GM23248 (cell line): ENCODE results near the gene ANKLE2.

Experiments
- EZH2 ChIP-seq: fragments of 200-600 bp; sonication (generic); IDR thresholded peaks from 2 replicates; pipeline ENCODE4 v1.6.1; 2018; ENCODE audit warnings: antibody characterized with exemption, mild to moderate bottlenecking; ENCODE audit not compliant: insufficient read depth, poor library complexity, severe bottlenecking
- EZH2phosphoT487 ChIP-seq: fragments of 200-600 bp; sonication (generic); IDR thresholded peaks from 2 replicates; pipeline ENCODE4 v1.6.1; 2018; ENCODE audit warnings: antibody characterized with exemption, moderate library complexity, mild to moderate bottlenecking, low read depth; ENCODE audit not compliant: insufficient read depth

DNA sequence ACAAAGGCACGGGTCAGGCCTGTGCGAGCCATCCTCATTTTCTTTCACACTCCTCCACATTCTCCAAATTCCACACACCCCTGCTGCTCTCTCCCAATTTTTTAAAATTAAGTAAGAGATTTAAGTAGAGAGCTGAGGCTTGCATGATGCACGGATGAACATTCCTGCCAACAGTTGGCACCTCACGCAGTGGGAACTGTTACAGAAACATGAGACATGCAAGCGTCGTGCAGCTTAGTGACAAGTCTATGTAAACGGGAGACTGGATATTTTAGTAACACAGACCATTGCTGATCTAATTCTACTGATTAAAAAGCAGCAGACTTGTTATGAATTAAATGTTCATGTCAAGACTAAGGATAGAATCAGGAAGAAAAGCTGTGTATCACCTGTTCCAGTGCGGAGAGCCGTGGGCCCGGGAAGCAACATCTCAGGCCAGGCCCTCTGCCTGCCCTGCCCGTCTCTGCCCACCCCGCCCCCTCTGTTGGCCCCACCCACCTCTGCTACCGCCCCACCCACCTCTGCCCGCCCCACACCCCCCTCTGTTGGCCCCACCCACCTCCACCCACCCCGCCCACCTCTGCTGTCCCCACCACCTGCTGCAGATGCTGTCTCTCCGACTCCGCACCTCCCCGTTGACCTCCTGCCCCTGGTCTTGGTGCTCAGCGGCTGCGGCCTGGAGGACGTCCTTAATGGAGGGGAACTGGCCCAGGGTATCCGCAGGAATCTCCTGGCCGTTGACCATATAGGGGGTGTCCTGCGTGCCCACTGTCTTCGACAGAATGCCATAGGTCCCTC is 45.9 kb upstream of the ANKLE2 start:
- no peak for TF ChIP-seq EZH2
- no peak for TF ChIP-seq EZH2phosphoT487
